Measurements from ENCODE around the gene GATA2. TPM values are rescaled to one million over a fixed set of nuclear protein-coding genes. Genes with fewer than 3 reads are reported as not detected.

The GATA2 gene
- total and polyA plus RNA-seq, 2 of the 13 experiments (the other 11 are each of a cell fraction or from before 2014, with no cell fraction given): 3.5 to 6.2 TPM

GRCh38 chr3:128489927-128490649 lies 2.9 kb downstream of the GATA2 start (continued):
- TF ChIP-seq ZBTB37 (CRISPR knock-in tag; IDR thresholded peaks at IDR 0.05) (no peak), ZNF362 (CRISPR knock-in tag; IDR thresholded peaks at IDR 0.05; ENCODE audit: borderline replicate concordance) (no peak), ZNF800 (CRISPR knock-in tag; IDR thresholded peaks at IDR 0.05) (peak; percentile 95), ZNF431 (CRISPR knock-in tag; IDR thresholded peaks at IDR 0.05; ENCODE audit: borderline replicate concordance, low read depth) (no peak), PRPF4 (IDR thresholded peaks at IDR 0.05; ENCODE audit: low read depth, low read length, poor library complexity, severe bottlenecking) (no peak), NFYC (CRISPR knock-in tag; IDR thresholded peaks at IDR 0.05) (no peak), MTA1 (CRISPR knock-in tag; IDR thresholded peaks at IDR 0.05; ENCODE audit: borderline replicate concordance) (peak; percentile 28; the same call in 1 of the 2 replicates), SAP130 (CRISPR knock-in tag; IDR thresholded peaks at IDR 0.05; ENCODE audit: low read depth) (peak; percentile 52), KDM3A (CRISPR knock-in tag; IDR thresholded peaks at IDR 0.05; ENCODE audit: low read depth) (no peak), ZNF879 (CRISPR knock-in tag; IDR thresholded peaks at IDR 0.05) (0 out of 2 replicates have a peak, but pooled peaks have one; percentile 55), LCORL (IDR thresholded peaks at IDR 0.05) (no peak), LCORL (CRISPR knock-in tag; IDR thresholded peaks at IDR 0.05) (peak; percentile 26; the same call in 1 of the 2 replicates), ARID3A (IDR thresholded peaks at IDR 0.05; ENCODE audit: low read depth, low read length) (no peak), ZHX1 (CRISPR knock-in tag; IDR thresholded peaks at IDR 0.05; ENCODE audit: low read depth) (0 out of 2 replicates have a peak, but pooled peaks have one; percentile 20)
